RWPE2 (cell line): ENCODE data around the gene GPR132.

Source experiments
- ATAC-seq: fragments of 200-7000 bp; cut with Tn5 transposase; 3 replicates; pipeline ENCODE4 v1.9.1; 2021; ENCODE audit warnings: low read depth
- DNase-seq: peaks from one replicate; pipeline ENCODE4 v3.0.0-alpha.2; 2020; ENCODE audit warnings: low spot score
- H3K27ac ChIP-seq: fragments of 450-650 bp; 2 replicates; pipeline ENCODE4 v1.5.1; 2017; ENCODE audit warnings: mild to moderate bottlenecking; ENCODE audit not compliant: poor library complexity, severe bottlenecking
- H3K27me3 ChIP-seq: fragments of 250-450 bp; sonication (Bioruptor Pico); 2 replicates; pipeline ENCODE4 v1.5.1; 2021; ENCODE audit warnings: mild to moderate bottlenecking, moderate library complexity; ENCODE audit not compliant: insufficient read depth, poor library complexity, severe bottlenecking
- H3K36me3 ChIP-seq: fragments of 250-450 bp; sonication (Bioruptor Pico); 2 replicates; pipeline ENCODE4 v1.5.1; 2020; ENCODE audit warnings: low read depth, mild to moderate bottlenecking, moderate library complexity
- H3K4me1 ChIP-seq: fragments of 250-450 bp; sonication (Bioruptor Pico); 2 replicates; pipeline ENCODE4 v1.5.1; 2021; ENCODE audit warnings: mild to moderate bottlenecking, moderate library complexity; ENCODE audit not compliant: insufficient read depth, poor library complexity, severe bottlenecking
- H3K4me3 ChIP-seq: fragments of 250-450 bp; sonication (Bioruptor Pico); 2 replicates; pipeline ENCODE4 v1.5.1; 2021; ENCODE audit warnings: mild to moderate bottlenecking, moderate library complexity; ENCODE audit not compliant: severe bottlenecking
- H3K9me3 ChIP-seq: fragments of 250-450 bp; sonication (Bioruptor Pico); 2 replicates; pipeline ENCODE4 v1.5.1; 2021; ENCODE audit warnings: mild to moderate bottlenecking, moderate library complexity; ENCODE audit not compliant: severe bottlenecking
- CTCF ChIP-seq: fragments of 450-650 bp; IDR thresholded peaks from one replicate; pipeline ENCODE4 v1.5.1; 2017; ENCODE audit warnings: mild to moderate bottlenecking, moderate library complexity; ENCODE audit not compliant: poor library complexity, severe bottlenecking

GPR132 gene

GRCh38 chr14:105045710-105046326 lies 19.4 kb downstream of the GPR132 start:
- H3K9me3 ChIP-seq = no peaks in the 10 kb centered on the region
- H3K27ac ChIP-seq = no peak overlapping the region
- H3K4me1 ChIP-seq = no peaks in the 10 kb centered on the region
- no peaks in the 10 kb centered on the region for H3K27me3 ChIP-seq
- peak; percentile 79 for DNase-seq
- H3K36me3 ChIP-seq = no peaks in the 10 kb centered on the region
- peak; percentile 68 for ATAC-seq
- TF ChIP-seq CTCF = peak; percentile 100
- no peak overlapping the region for H3K4me3 ChIP-seq

GRCh38 chr14:105043641-105044040 lies 21.6 kb downstream of the GPR132 start:
- Histone ChIP-seq H3K4me1 (no peaks in the 10 kb centered on the region), H3K27me3 (no peaks in the 10 kb centered on the region), H3K36me3 (no peaks in the 10 kb centered on the region), H3K9me3 (no peaks in the 10 kb centered on the region), H3K4me3 (no peak overlapping the region), H3K27ac (no peak overlapping the region)
- no peak for DNase-seq
- ATAC-seq = no peak
- TF ChIP-seq CTCF = no peak

GRCh38 chr14:105042813-105043212 lies 22.4 kb downstream of the GPR132 start:
- Histone ChIP-seq H3K4me1 (no peaks in the 10 kb centered on the region), H3K9me3 (no peaks in the 10 kb centered on the region), H3K36me3 (no peaks in the 10 kb centered on the region), H3K4me3 (no peak overlapping the region), H3K27me3 (no peaks in the 10 kb centered on the region), H3K27ac (no peak overlapping the region)
- DNase-seq (no peak), ATAC-seq (no peak)
- TF ChIP-seq CTCF = no peak

GRCh38 chr14:105041841-105042765 lies 23.1 kb downstream of the GPR132 start:
- Histone ChIP-seq H3K4me1 (no peaks in the 10 kb centered on the region), H3K9me3 (no peaks in the 10 kb centered on the region), H3K4me3 (no peak overlapping the region), H3K36me3 (no peaks in the 10 kb centered on the region), H3K27ac (no peak overlapping the region), H3K27me3 (no peaks in the 10 kb centered on the region)
- TF ChIP-seq CTCF = no peak
- DNase-seq = no peak
- peak; percentile 17; the same call in 2 of the 3 replicates for ATAC-seq
